Measurements from ENCODE around the gene MBD6. TPM values are rescaled to one million over a fixed set of nuclear protein-coding genes. Genes with fewer than 3 reads are reported as not detected.

The MBD6 gene
- total RNA-seq, 1 donor from 2014 or later: 108 TPM

- Mint-ChIP-seq H3K4me1 (ENCODE audit: low read depth, unreplicated experiment) (peaks cover 44% of the 10 kb centered on the region), H3K27ac (ENCODE audit: unreplicated experiment) (peak within 1 kb of the TSS; percentile 90), H3K27me3 (ENCODE audit: unreplicated experiment) (peaks cover 29% of the 10 kb centered on the region), H3K9me3 (ENCODE audit: unreplicated experiment) (peaks cover 23% of the 10 kb centered on the region), H3K4me3 (ENCODE audit: unreplicated experiment) (peak within 1 kb of the TSS; percentile 97), H3K36me3 (ENCODE audit: unreplicated experiment) (peaks cover 4% of the 10 kb centered on the region)
- no peak for TF ChIP-seq CTCF (IDR thresholded peaks at IDR 0.05; ENCODE audit: partially characterized antibody, unreplicated experiment)
- peak; percentile 90 for DNase-seq
Observed at GRCh38 chr12:57549909-57550640, 27.5 kb downstream of the MBD6 start, which contains the start of gene KIF5A. Gene KIF5A (plus strand): TSS chr12:57550044. CDS start chr12:57550272, 228 bp downstream.

GRCh38 chr12:57550641-57551549 lies 28.3 kb downstream of the MBD6 start:
- peaks cover 38% of the 10 kb centered on the region for H3K4me1 Mint-ChIP-seq (ENCODE audit: low read depth, unreplicated experiment)
- peaks cover 1% of the 10 kb centered on the region for H3K36me3 Mint-ChIP-seq (ENCODE audit: unreplicated experiment)
- DNase-seq: no peak
- H3K27ac Mint-ChIP-seq (ENCODE audit: unreplicated experiment): peak overlapping the region; percentile 90
- H3K4me3 Mint-ChIP-seq (ENCODE audit: unreplicated experiment): peak overlapping the region; percentile 97
- no peak for TF ChIP-seq CTCF (IDR thresholded peaks at IDR 0.05; ENCODE audit: partially characterized antibody, unreplicated experiment)
- H3K9me3 Mint-ChIP-seq (ENCODE audit: unreplicated experiment): peaks cover 21% of the 10 kb centered on the region
- peaks cover 29% of the 10 kb centered on the region for H3K27me3 Mint-ChIP-seq (ENCODE audit: unreplicated experiment)

- peak overlapping the region; percentile 97 for H3K4me3 Mint-ChIP-seq (ENCODE audit: unreplicated experiment)
- DNase-seq: no peak
- H3K36me3 Mint-ChIP-seq (ENCODE audit: unreplicated experiment): no peaks in the 10 kb centered on the region
- peaks cover 16% of the 10 kb centered on the region for H3K9me3 Mint-ChIP-seq (ENCODE audit: unreplicated experiment)
- TF ChIP-seq CTCF (IDR thresholded peaks at IDR 0.05; ENCODE audit: partially characterized antibody, unreplicated experiment): no peak
- peak overlapping the region; percentile 90 for H3K27ac Mint-ChIP-seq (ENCODE audit: unreplicated experiment)
- peaks cover 40% of the 10 kb centered on the region for H3K4me1 Mint-ChIP-seq (ENCODE audit: low read depth, unreplicated experiment)
- peaks cover 24% of the 10 kb centered on the region for H3K27me3 Mint-ChIP-seq (ENCODE audit: unreplicated experiment)
Observed at GRCh38 chr12:57551637-57552305, 29.1 kb downstream of the MBD6 start.

GRCh38 chr12:57552306-57552651 lies 29.7 kb downstream of the MBD6 start:
- Mint-ChIP-seq H3K9me3 (ENCODE audit: unreplicated experiment) (peaks cover 15% of the 10 kb centered on the region), H3K4me3 (ENCODE audit: unreplicated experiment) (peak overlapping the region; percentile 97), H3K27ac (ENCODE audit: unreplicated experiment) (peak overlapping the region; percentile 74), H3K4me1 (ENCODE audit: low read depth, unreplicated experiment) (peaks cover 41% of the 10 kb centered on the region), H3K36me3 (ENCODE audit: unreplicated experiment) (no peaks in the 10 kb centered on the region), H3K27me3 (ENCODE audit: unreplicated experiment) (peaks cover 24% of the 10 kb centered on the region)
- no peak for DNase-seq
- no peak for TF ChIP-seq CTCF (IDR thresholded peaks at IDR 0.05; ENCODE audit: partially characterized antibody, unreplicated experiment)

Data from glutamatergic neuron (in vitro differentiated cells).